ENCODE results near the gene DNAH8.

- TF ChIP-seq CTCF (conservative IDR thresholded peaks at IDR 0.05 in 1 of 2, IDR thresholded peaks at IDR 0.05 in 1 of 2; ENCODE audit: extremely low read depth in 1 of 2, insufficient read depth in 1 of 2, low read depth in 1 of 2, low read length in 2 of 2) (no peak), EZH2 (IDR thresholded peaks at IDR 0.05; ENCODE audit: borderline replicate concordance, low read length) (no peak)
Measured at GRCh38 chr6:39073471-39074355, 358.6 kb downstream of the DNAH8 start.
